Measurements from ENCODE around the gene CCDC69. TPM values are rescaled to one million over a fixed set of nuclear protein-coding genes. Genes with fewer than 3 reads are reported as not detected.
"Not testable (repeated sequence)": the region's sequence is repeated elsewhere in the genome, so short reads cannot be mapped to it uniquely, and the experiment has no call there.

CCDC69 gene
- total and polyA plus RNA-seq, 2 donors (not counting 1 experiment from before 2014, with no cell fraction given), result 58.7 to 125 TPM

GRCh38 chr5:151198861-151199260 is 25.0 kb downstream of the CCDC69 start:
- WGBS (ENCODE audit: insufficient coverage), result 100% methylated on average over 3 of the region's 5 CpGs
- POLR2A ChIA-PET, result interaction anchor here (1.1 kb wide), 1 partner anchor 10 kb away, joined by 3 read pairs; no protein-coding TSS in a partner anchor
- CTCF ChIA-PET, result interaction anchor here (0.6 to 1.6 kb wide), 7 partner anchors 13 to 83 kb away, joined by 3 to 5 read pairs (median 3); no protein-coding TSS in a partner anchor
- no peak overlapping the region for H3K4me3 ChIP-seq (ENCODE audit: control extremely low read depth in 1 of 5, extremely low read depth in 1 of 5, insufficient read depth in 1 of 5, low read depth in 2 of 5, low read length in 4 of 5)
- peak overlapping the region; percentile 3 to 61 for H3K27ac ChIP-seq (ENCODE audit: low read length in 2 of 2)
- no peak overlapping the region for H3K9ac ChIP-seq (ENCODE audit: low read length)
- H3K4me3 Mint-ChIP-seq, result no peak overlapping the region
- H2AFZ ChIP-seq (ENCODE audit: insufficient read depth, low read depth, low read length, poor library complexity, severe bottlenecking), result no peak overlapping the region
- H3K9me3 ChIP-seq (ENCODE audit: control extremely low read depth in 1 of 3, control insufficient read depth in 2 of 3, insufficient read depth in 1 of 3, low read length in 2 of 3), result no peaks in the 10 kb centered on the region
- no peaks in the 10 kb centered on the region for H3K27me3 ChIP-seq (replicated peaks in 1 of 4; ENCODE audit: control extremely low read depth in 1 of 4, control insufficient read depth in 3 of 4, insufficient read depth in 4 of 4, low read length in 3 of 4)
- TF ChIP-seq EZH2 (IDR thresholded peaks at IDR 0.05; ENCODE audit: borderline replicate concordance, insufficient read depth, low read depth, low read length, poor library complexity, severe bottlenecking) (no peak), CTCF (IDR thresholded peaks at IDR 0.05) (no peak)
- H3K27me3 Mint-ChIP-seq, result no peaks in the 10 kb centered on the region
- peaks cover 3% of the 10 kb centered on the region for H3K9me3 Mint-ChIP-seq (ENCODE audit: insufficient read depth)
- H3K27ac Mint-ChIP-seq, result peak overlapping the region; percentile 53
- peaks cover 25% of the 10 kb centered on the region for H3K79me2 ChIP-seq (ENCODE audit: control insufficient read depth, insufficient read depth, low read length)
- H3K4me1 ChIP-seq (ENCODE audit: control insufficient read depth in 2 of 2, insufficient read depth in 2 of 2, low read length in 2 of 2), result peaks cover 43 to 49% of the 10 kb centered on the region in 2 donors
- ATAC-seq (ENCODE audit: low read depth) (no peak), DNase-seq (no peak)
- H3K4me2 ChIP-seq (replicated peaks; ENCODE audit: low read depth, low read length, poor library complexity, severe bottlenecking), result no peak overlapping the region
- no peaks in the 10 kb centered on the region for H4K20me1 ChIP-seq (ENCODE audit: control insufficient read depth, insufficient read depth, low read length, poor library complexity, severe bottlenecking)
- peaks cover 10 to 53% of the 10 kb centered on the region in 2 experiments for H3K36me3 ChIP-seq (replicated peaks in 1 of 2; ENCODE audit: control extremely low read depth in 1 of 2, control insufficient read depth in 1 of 2, extremely low read depth in 1 of 2, insufficient read depth in 2 of 2, low read length in 1 of 2)
- intact Hi-C loops (cut with micrococcal nuclease), result no loop called here
- peaks cover 60% of the 10 kb centered on the region for H3K4me1 Mint-ChIP-seq

- not testable (repeated sequence) for ATAC-seq (ENCODE audit: low read depth); H3K27me3 Mint-ChIP-seq; H3K4me3 ChIP-seq (ENCODE audit: control extremely low read depth in 1 of 5, extremely low read depth in 1 of 5, insufficient read depth in 1 of 5, low read depth in 2 of 5, low read length in 4 of 5); H4K20me1 ChIP-seq (ENCODE audit: control insufficient read depth, insufficient read depth, low read length, poor library complexity, severe bottlenecking); H3K9me3 ChIP-seq (ENCODE audit: control extremely low read depth in 1 of 3, control insufficient read depth in 2 of 3, insufficient read depth in 1 of 3, low read length in 2 of 3); H3K9ac ChIP-seq (ENCODE audit: low read length); H3K27me3 ChIP-seq (replicated peaks in 1 of 4; ENCODE audit: control extremely low read depth in 1 of 4, control insufficient read depth in 3 of 4, insufficient read depth in 4 of 4, low read length in 3 of 4); DNase-seq; H3K9me3 Mint-ChIP-seq (ENCODE audit: insufficient read depth); H2AFZ ChIP-seq (ENCODE audit: insufficient read depth, low read depth, low read length, poor library complexity, severe bottlenecking)
- peak overlapping the region; percentile 67 for H3K4me3 Mint-ChIP-seq
- Histone ChIP-seq H3K27ac (ENCODE audit: low read length in 2 of 2) (peak overlapping the region; percentile 61 to 67), H3K36me3 (replicated peaks in 1 of 2; ENCODE audit: control extremely low read depth in 1 of 2, control insufficient read depth in 1 of 2, extremely low read depth in 1 of 2, insufficient read depth in 2 of 2, low read length in 1 of 2) (peaks cover 14 to 53% of the 10 kb centered on the region in 2 experiments), H3K4me1 (ENCODE audit: control insufficient read depth in 2 of 2, insufficient read depth in 2 of 2, low read length in 2 of 2) (peaks cover 42 to 53% of the 10 kb centered on the region in 2 donors), H3K4me2 (replicated peaks; ENCODE audit: low read depth, low read length, poor library complexity, severe bottlenecking) (peak overlapping the region; percentile 53), H3K79me2 (ENCODE audit: control insufficient read depth, insufficient read depth, low read length) (peaks cover 28% of the 10 kb centered on the region)
- ChIA-PET CTCF (interaction anchor here (1.0 to 2.0 kb wide), 6 partner anchors 16 to 146 kb away, joined by 3 to 8 read pairs (median 5); partner anchors contain the start of gene CCDC69), POLR2A (interaction anchor here (0.8 to 2.4 kb wide), 4 partner anchors 7 to 39 kb away, joined by 3 to 8 read pairs (median 4); partner anchors contain the start of gene ANXA6)
- 92% methylated on average over 7 of the region's 9 CpGs for WGBS (ENCODE audit: insufficient coverage)
- H3K27ac Mint-ChIP-seq, result peak overlapping the region; percentile 97
- intact Hi-C loops (cut with micrococcal nuclease), result loop anchor here (2.0 kb wide), 1 partner anchor 32 kb away; no protein-coding TSS in a partner anchor
- H3K4me1 Mint-ChIP-seq, result peaks cover 62% of the 10 kb centered on the region
Measured at GRCh38 chr5:151197291-151197600, 26.6 kb downstream of the CCDC69 start.

Measured in B cell (primary cell).